Measurements from ENCODE around the gene SPEG. TPM values are rescaled to one million over a fixed set of nuclear protein-coding genes. Genes with fewer than 3 reads are reported as not detected.

SPEG gene
- total and polyA plus RNA-seq, 2 of the 13 experiments (the other 11 are each of a cell fraction or from before 2014, with no cell fraction given), result 0.18 to 0.24 TPM

- TF ChIP-seq GMEB1 (CRISPR knock-in tag; IDR thresholded peaks at IDR 0.05; ENCODE audit: borderline replicate concordance) (no peak), NRL (CRISPR knock-in tag; IDR thresholded peaks at IDR 0.05; ENCODE audit: borderline replicate concordance) (peak; percentile 67), LCORL (IDR thresholded peaks at IDR 0.05) (no peak), LCORL (CRISPR knock-in tag; IDR thresholded peaks at IDR 0.05) (no peak)
These were observed 102.3 kb downstream of the SPEG start (continued) for GRCh38 chr2:219536967-219537366.

- intact Hi-C loops (cut with micrococcal nuclease; ENCODE audit: unreplicated experiment), result loop anchor here (10.0 kb wide), 1 partner anchor 243 kb away; no protein-coding TSS in a partner anchor
- ATAC-seq, result peak; percentile 66
- TF ChIP-seq ZNF292 (CRISPR knock-in tag; IDR thresholded peaks at IDR 0.05; ENCODE audit: borderline replicate concordance, low read depth) (0 out of 2 replicates have a peak, but pooled peaks have one; percentile 13), ZMYM4 (CRISPR knock-in tag; IDR thresholded peaks at IDR 0.05) (no peak), ZFP91 (CRISPR knock-in tag; IDR thresholded peaks at IDR 0.05; ENCODE audit: borderline replicate concordance) (peak; percentile 36; the same call in 1 of the 2 replicates), HNRNPL (IDR thresholded peaks at IDR 0.05; ENCODE audit: low read depth, low read length) (0 out of 2 replicates have a peak, but pooled peaks have one; percentile 49), SALL2 (CRISPR knock-in tag; IDR thresholded peaks at IDR 0.05) (no peak), AGO2 (optimal IDR thresholded peaks at IDR 0.05; ENCODE audit: low read depth, low read length) (peak; percentile 86), TEAD3 (CRISPR knock-in tag; optimal IDR thresholded peaks at IDR 0.05; ENCODE audit: borderline replicate concordance) (peak; percentile 5), XRCC5 (optimal IDR thresholded peaks at IDR 0.05; ENCODE audit: low read length) (peak; percentile 83), ZNF782 (CRISPR knock-in tag; IDR thresholded peaks at IDR 0.05; ENCODE audit: borderline replicate concordance) (no peak), UBTF (CRISPR knock-in tag; IDR thresholded peaks at IDR 0.05) (no peak), ARHGAP35 (CRISPR knock-in tag; IDR thresholded peaks at IDR 0.05; ENCODE audit: borderline replicate concordance) (peak; percentile 39; the same call in 1 of the 2 replicates), MBNL3 (CRISPR knock-in tag; conservative IDR thresholded peaks at IDR 0.05) (no peak)
These were observed 103.2 kb downstream of the SPEG start for GRCh38 chr2:219537657-219538488.

More at GRCh38 chr2:219537657-219538488, 103.2 kb downstream of the SPEG start:
- no peaks in the 10 kb centered on the region for H3K9me3 ChIP-seq (ENCODE audit: low read length)
- H2AFZ ChIP-seq (ENCODE audit: low read length), result no peak overlapping the region
- 12% methylated on average over 12 of the region's 15 CpGs for WGBS (ENCODE audit: low lambda C conversion rate)
- in situ Hi-C loops (cut with HindIII; ENCODE audit: extremely low pct_ligation_motif_present, low pct_unique_long_range_greater_than_20kb), result no loop called here
- ChIA-PET POLR2A (interaction anchor here (1.1 to 1.5 kb wide), 3 partner anchors 22 to 40 kb away, joined by 4 to 9 read pairs (median 4); partner anchors contain the start of genes GMPPA, INHA and OBSL1), CTCF (ENCODE audit: low intra/inter-chr PET ratio, low total read pairs) (interaction anchor here (1.5 kb wide), 1 partner anchor 105 kb away, joined by 8 read pairs; no protein-coding TSS in a partner anchor)
- peaks cover 15 to 27% of the 10 kb centered on the region in 2 experiments for H3K36me3 ChIP-seq (replicated peaks in 1 of 2; ENCODE audit: control insufficient read depth in 1 of 2, insufficient read depth in 2 of 2, low read length in 2 of 2)
- peak overlapping the region; percentile 26; the same call in 1 of the 2 replicates for H3K9ac ChIP-seq (ENCODE audit: insufficient read depth, low read depth, low read length)
- peaks cover 45% of the 10 kb centered on the region for H3K4me1 ChIP-seq (ENCODE audit: insufficient read depth, low read length)
- H3K4me3 ChIP-seq (replicated peaks in 1 of 3; ENCODE audit: insufficient read depth in 1 of 3, low read depth in 2 of 3, low read length in 3 of 3), result peak overlapping the region in 1 of 3 experiments; percentile 30; a peak in 2 of 6 replicates
- BruUV-seq (replicated peaks), result no TSS peak
- peaks cover 19% of the 10 kb centered on the region for H3K79me2 ChIP-seq (ENCODE audit: insufficient read depth, low read length)
- H4K20me1 ChIP-seq (ENCODE audit: insufficient read depth, low read length), result peaks cover 46% of the 10 kb centered on the region
- peak overlapping the region; percentile 51 for H3K4me2 ChIP-seq (ENCODE audit: low read depth, low read length)
- DNase-seq (ENCODE audit: low spot score), result peak; percentile 68
- H3K27me3 ChIP-seq (ENCODE audit: control insufficient read depth in 1 of 2, insufficient read depth in 2 of 2, low read length in 2 of 2), result peaks cover 2 to 38% of the 10 kb centered on the region in 2 experiments; a peak in 4 of 5 replicates
- FAIRE-seq, result peak; percentile 75
- H3K27ac ChIP-seq (ENCODE audit: extremely low read length, insufficient read depth, low read length), result no peak overlapping the region
